SK-N-SH treated with all-trans-retinoic acid at 6 μM for 48 hours (cell line): ENCODE measurements around the gene ATP11A.

Experiments used
- ARNTL ChIP-seq: fragments of 450-650 bp; formaldehyde crosslinking; IDR thresholded peaks from 2 replicates; pipeline ENCODE4 v1.5.0; 2020; ENCODE audit warnings: low read depth, mild to moderate bottlenecking, moderate library complexity, borderline replicate concordance
- CSRNP3 ChIP-seq: fragments of 250-450 bp; sonication (Bioruptor Pico); IDR thresholded peaks from 2 replicates; pipeline ENCODE4 v1.5.1; 2021; ENCODE audit warnings: mild to moderate bottlenecking, moderate library complexity
- PATZ1 ChIP-seq: fragments of 250-450 bp; sonication (Bioruptor Pico); IDR thresholded peaks from 2 replicates; pipeline ENCODE4 v1.8.0; 2020; ENCODE audit warnings: mild to moderate bottlenecking, moderate library complexity, borderline replicate concordance
- POU6F1 ChIP-seq: fragments of 250-450 bp; sonication (Bioruptor Pico); IDR thresholded peaks from 2 replicates; pipeline ENCODE4 v1.8.0; 2021; ENCODE audit warnings: low read depth, mild to moderate bottlenecking, moderate library complexity, borderline replicate concordance
- PPARA ChIP-seq: fragments of 250-450 bp; sonication (Bioruptor Pico); IDR thresholded peaks from 2 replicates; pipeline ENCODE4 v1.5.0; 2020; ENCODE audit warnings: mild to moderate bottlenecking, borderline replicate concordance
- RARB ChIP-seq: fragments of 250-450 bp; sonication (Bioruptor Pico); IDR thresholded peaks from 2 replicates; pipeline ENCODE4 v1.8.0; 2021; ENCODE audit warnings: mild to moderate bottlenecking, moderate library complexity
- SNAI2 ChIP-seq: fragments of 250-450 bp; sonication (Bioruptor Pico); IDR thresholded peaks from 2 replicates; pipeline ENCODE4 v1.5.0; 2020; ENCODE audit warnings: mild to moderate bottlenecking, moderate library complexity
- ZFP3 ChIP-seq: fragments of 250-450 bp; sonication (Bioruptor Pico); IDR thresholded peaks from 2 replicates; pipeline ENCODE4 v1.5.0; 2020; ENCODE audit warnings: mild to moderate bottlenecking, moderate library complexity
- ZFP30 ChIP-seq: fragments of 450-650 bp; formaldehyde crosslinking; IDR thresholded peaks from 2 replicates; pipeline ENCODE4 v1.5.0; 2022; ENCODE audit warnings: mild to moderate bottlenecking, moderate library complexity
- ZNF565 ChIP-seq: fragments of 450-650 bp; formaldehyde crosslinking; conservative IDR thresholded peaks from 2 replicates; pipeline ENCODE4 v1.5.0; 2020; ENCODE audit warnings: low read depth, mild to moderate bottlenecking, moderate library complexity
- ZNF70 ChIP-seq: fragments of 450-650 bp; formaldehyde crosslinking; IDR thresholded peaks from 2 replicates; pipeline ENCODE4 v1.5.0; 2020; ENCODE audit warnings: mild to moderate bottlenecking, moderate library complexity
- ZNF8 ChIP-seq: fragments of 450-650 bp; formaldehyde crosslinking; IDR thresholded peaks from 2 replicates; pipeline ENCODE4 v1.5.0; 2020; ENCODE audit warnings: mild to moderate bottlenecking, moderate library complexity

GRCh38 chr13:112932971-112933370, 243.1 kb downstream of the ATP11A start:
- TF ChIP-seq SNAI2 (CRISPR knock-in tag) (no peak), ARNTL (no peak), POU6F1 (CRISPR knock-in tag) (no peak), ZNF70 (CRISPR knock-in tag) (no peak), PPARA (CRISPR knock-in tag) (no peak), ZNF8 (CRISPR knock-in tag) (no peak), ZNF565 (CRISPR knock-in tag) (no peak), CSRNP3 (no peak), PATZ1 (CRISPR knock-in tag) (no peak), ZFP3 (CRISPR knock-in tag) (no peak), ZFP30 (CRISPR knock-in tag) (no peak), RARB (CRISPR knock-in tag) (no peak)
